Glutamatergic neuron (in vitro differentiated cells): ENCODE measurements around the gene ELMO1. TPM values are rescaled to one million over a fixed set of nuclear protein-coding genes. Genes with fewer than 3 reads are reported as not detected.

Experiments used
- DNase-seq: peaks from one replicate; pipeline ENCODE4 v3.0.0; 2022
- H3K27ac Mint-ChIP-seq: one replicate; pipeline ENCODE4 v1.8.0; 2020; ENCODE audit warnings: mild to moderate bottlenecking, mixed read lengths, inconsistent platforms; ENCODE audit not compliant: unreplicated experiment
- H3K27me3 Mint-ChIP-seq: one replicate; pipeline ENCODE4 v1.8.0; 2020; ENCODE audit warnings: mild to moderate bottlenecking, moderate library complexity, mixed read lengths, inconsistent platforms; ENCODE audit not compliant: unreplicated experiment
- H3K36me3 Mint-ChIP-seq: one replicate; pipeline ENCODE4 v1.8.0; 2020; ENCODE audit warnings: mild to moderate bottlenecking, mixed read lengths, inconsistent platforms; ENCODE audit not compliant: unreplicated experiment
- H3K4me1 Mint-ChIP-seq: one replicate; pipeline ENCODE4 v1.8.0; 2020; ENCODE audit warnings: mild to moderate bottlenecking, low read depth, mixed read lengths, inconsistent platforms; ENCODE audit not compliant: unreplicated experiment
- H3K4me3 Mint-ChIP-seq: one replicate; pipeline ENCODE4 v1.8.0; 2020; ENCODE audit warnings: mild to moderate bottlenecking, mixed read lengths, inconsistent platforms; ENCODE audit not compliant: unreplicated experiment
- H3K9me3 Mint-ChIP-seq: one replicate; pipeline ENCODE4 v1.8.0; 2020; ENCODE audit warnings: mild to moderate bottlenecking, moderate library complexity, mixed read lengths, inconsistent platforms; ENCODE audit not compliant: unreplicated experiment
- CTCF ChIP-seq: fragments of 200-600 bp; sonication (generic); IDR thresholded peaks from one replicate; pipeline ENCODE4 v1.5.0; 2021; ENCODE audit not compliant: partially characterized antibody, unreplicated experiment
- total RNA-seq: library from RNA; stranded (reverse); fragmentation: NEBNext Ultra II Directional; extraction: Animal tissue kit (Norgen Biotek cat#: 25700); gene quantifications from one replicate; pipeline ENCODE4 v1.2.1, GENCODE V29; 2021; ENCODE audit not compliant: unreplicated experiment

Gene ELMO1
- total RNA-seq, 1 donor from 2014 or later = 5.5 TPM

- no peaks in the 10 kb centered on the region for H3K27me3 Mint-ChIP-seq
- H3K4me3 Mint-ChIP-seq = peak overlapping the region; percentile 3
- no peaks in the 10 kb centered on the region for H3K9me3 Mint-ChIP-seq
- no peaks in the 10 kb centered on the region for H3K36me3 Mint-ChIP-seq
- H3K27ac Mint-ChIP-seq = peak overlapping the region; percentile 67
- no peak for DNase-seq
- H3K4me1 Mint-ChIP-seq = peaks cover 39% of the 10 kb centered on the region
- TF ChIP-seq CTCF = no peak
Measured at GRCh38 chr7:37007268-37007667, 441.4 kb downstream of the ELMO1 start.

- no peak for DNase-seq
- Mint-ChIP-seq H3K27ac (no peak overlapping the region), H3K36me3 (no peaks in the 10 kb centered on the region), H3K27me3 (no peaks in the 10 kb centered on the region), H3K4me3 (no peak overlapping the region), H3K4me1 (peaks cover 38% of the 10 kb centered on the region), H3K9me3 (no peaks in the 10 kb centered on the region)
- no peak for TF ChIP-seq CTCF
Measured at GRCh38 chr7:37006764-37007163, 441.9 kb downstream of the ELMO1 start.

- Mint-ChIP-seq H3K27me3 (no peaks in the 10 kb centered on the region), H3K27ac (no peak overlapping the region), H3K36me3 (peaks cover 5% of the 10 kb centered on the region), H3K9me3 (no peaks in the 10 kb centered on the region), H3K4me1 (peaks cover 3% of the 10 kb centered on the region), H3K4me3 (no peak overlapping the region)
- no peak for TF ChIP-seq CTCF
- DNase-seq = no peak
Measured at GRCh38 chr7:37000511-37000910, 448.2 kb downstream of the ELMO1 start.

- peak overlapping the region; percentile 33 for H3K27ac Mint-ChIP-seq
- DNase-seq = no peak
- H3K36me3 Mint-ChIP-seq = peaks cover 5% of the 10 kb centered on the region
Measured at GRCh38 chr7:36999626-37000485, 448.8 kb downstream of the ELMO1 start.

More at GRCh38 chr7:36999626-37000485, 448.8 kb downstream of the ELMO1 start:
- H3K9me3 Mint-ChIP-seq = no peaks in the 10 kb centered on the region
- H3K27me3 Mint-ChIP-seq = no peaks in the 10 kb centered on the region
- no peak for TF ChIP-seq CTCF
- no peak overlapping the region for H3K4me3 Mint-ChIP-seq
- peaks cover 3% of the 10 kb centered on the region for H3K4me1 Mint-ChIP-seq
